NCI-H510A treated with DMSO at 0.1 percent for 48 hours (cell line): ENCODE measurements around the gene KLHL18.
"Not testable (repeated sequence)": the region's sequence is repeated elsewhere in the genome, so short reads cannot be mapped to it uniquely, and the experiment has no call there.

Source experiments
- DNase-seq: peaks from one replicate; lab custom pipeline; 2025; lab: John Stamatoyannopoulos, UW

Gene KLHL18

GRCh38 chr3:47282424-47283192 is at the start of gene KLHL18, which contains the start of gene KIF9:
Gene KLHL18, plus strand, starts transcription at chr3:47282944. Its CDS starts 22 bp downstream, at chr3:47282966.
Gene KIF9, minus strand, starts transcription at chr3:47282799. Its CDS starts 5,425 bp downstream, at chr3:47277374.
- DNase-seq = peak; percentile 88

- no peak for DNase-seq
Measured at GRCh38 chr3:47238017-47238416, 44.7 kb upstream of the KLHL18 start.

DNA sequence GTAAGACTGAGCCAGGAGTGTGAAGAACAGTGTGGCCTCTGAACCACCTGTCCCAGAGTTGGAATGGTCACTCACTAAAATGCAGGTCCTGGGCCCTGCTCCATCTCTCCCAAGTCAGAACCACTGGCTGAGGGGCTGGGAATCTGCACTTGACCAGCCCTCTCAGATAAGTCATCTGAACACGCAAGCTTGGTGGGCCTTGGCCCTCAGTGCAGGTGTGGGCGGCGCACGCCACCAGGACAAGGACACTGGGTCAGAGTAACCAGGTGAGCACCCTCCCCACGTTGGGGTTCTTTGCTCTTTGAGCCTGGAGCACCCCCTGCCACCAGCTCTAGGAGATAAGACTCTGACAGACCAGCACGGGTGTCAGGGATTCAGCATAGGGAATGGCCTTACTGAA is 42.8 kb upstream of the KLHL18 start:
- no peak for DNase-seq

GRCh38 chr3:47243419-47244147 is 39.2 kb upstream of the KLHL18 start:
- DNase-seq = no peak

DNA sequence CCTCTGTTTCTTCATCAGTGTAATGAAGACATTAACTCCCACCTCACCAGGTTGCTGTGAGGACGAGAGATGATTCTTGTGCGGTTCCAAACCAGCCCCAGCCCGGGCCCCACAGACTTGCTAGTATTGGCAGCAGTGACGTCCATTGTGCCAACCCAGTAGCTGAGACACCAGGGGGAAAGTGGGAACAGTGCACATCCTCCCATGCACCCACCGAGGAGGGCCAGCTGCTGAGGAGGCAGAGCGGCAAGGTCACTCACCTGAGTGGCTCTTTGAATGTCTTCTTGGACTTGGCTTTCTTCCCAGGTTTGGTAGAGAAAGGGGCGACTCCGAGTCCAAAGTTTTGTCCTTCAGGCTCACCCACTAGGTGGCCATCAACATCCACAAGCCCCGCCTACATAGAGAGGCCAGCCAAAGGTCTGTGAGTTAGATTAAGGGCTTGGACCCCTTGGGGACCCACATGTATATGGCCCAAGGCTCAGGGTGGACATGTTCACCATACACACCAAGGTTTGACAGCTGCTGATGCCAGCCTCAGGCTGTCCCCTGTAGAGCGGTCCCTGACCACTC is 38.1 kb upstream of the KLHL18 start:
- DNase-seq = no peak

- DNase-seq = no peak
Measured at GRCh38 chr3:47245271-47245670, 37.5 kb upstream of the KLHL18 start.

DNA sequence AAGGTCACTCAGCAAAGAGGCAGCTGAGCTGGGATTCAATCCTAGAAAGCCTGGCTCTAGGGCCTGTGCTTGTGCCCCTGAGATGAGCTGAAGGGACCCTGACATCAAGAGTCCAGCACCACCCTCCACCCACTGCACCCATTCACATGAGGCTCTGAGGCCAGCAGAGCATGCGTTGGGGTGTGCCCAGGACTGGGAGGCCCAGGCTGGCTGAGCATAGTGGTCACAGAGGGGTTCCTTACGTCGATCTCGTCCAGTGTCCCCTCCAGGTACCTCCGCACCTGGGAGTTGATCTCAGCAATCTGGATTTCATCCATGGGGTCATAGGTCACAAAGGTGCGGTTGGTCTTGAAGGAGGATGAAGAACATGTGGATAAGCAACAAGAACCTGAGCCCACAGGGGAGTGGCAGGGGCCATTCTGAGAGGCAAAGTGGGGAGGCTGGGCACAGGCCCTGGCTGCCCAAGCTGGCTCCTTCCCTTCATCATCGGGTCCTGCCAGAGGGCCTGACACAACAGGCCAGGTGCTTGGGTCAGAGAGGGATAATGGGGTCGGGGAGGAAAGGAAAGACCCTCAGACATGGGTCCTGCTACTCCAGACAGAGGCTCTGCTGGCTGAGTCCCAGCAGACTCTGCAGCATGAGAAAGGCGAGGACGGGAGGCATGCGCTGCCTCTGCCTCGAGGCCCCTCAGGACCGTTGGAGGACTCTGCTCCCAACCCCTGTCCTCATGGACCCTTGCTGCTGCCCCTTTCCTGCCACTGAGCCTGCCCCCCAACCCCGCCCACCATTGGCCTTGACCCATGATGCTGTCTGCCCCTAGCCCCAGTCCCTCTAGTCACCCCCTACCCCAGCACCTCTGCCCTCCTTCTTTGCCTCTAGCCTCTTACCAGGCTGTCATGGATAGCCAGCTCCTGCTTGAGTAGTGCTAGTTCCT is 35.3 kb upstream of the KLHL18 start:
- DNase-seq = no peak

DNA sequence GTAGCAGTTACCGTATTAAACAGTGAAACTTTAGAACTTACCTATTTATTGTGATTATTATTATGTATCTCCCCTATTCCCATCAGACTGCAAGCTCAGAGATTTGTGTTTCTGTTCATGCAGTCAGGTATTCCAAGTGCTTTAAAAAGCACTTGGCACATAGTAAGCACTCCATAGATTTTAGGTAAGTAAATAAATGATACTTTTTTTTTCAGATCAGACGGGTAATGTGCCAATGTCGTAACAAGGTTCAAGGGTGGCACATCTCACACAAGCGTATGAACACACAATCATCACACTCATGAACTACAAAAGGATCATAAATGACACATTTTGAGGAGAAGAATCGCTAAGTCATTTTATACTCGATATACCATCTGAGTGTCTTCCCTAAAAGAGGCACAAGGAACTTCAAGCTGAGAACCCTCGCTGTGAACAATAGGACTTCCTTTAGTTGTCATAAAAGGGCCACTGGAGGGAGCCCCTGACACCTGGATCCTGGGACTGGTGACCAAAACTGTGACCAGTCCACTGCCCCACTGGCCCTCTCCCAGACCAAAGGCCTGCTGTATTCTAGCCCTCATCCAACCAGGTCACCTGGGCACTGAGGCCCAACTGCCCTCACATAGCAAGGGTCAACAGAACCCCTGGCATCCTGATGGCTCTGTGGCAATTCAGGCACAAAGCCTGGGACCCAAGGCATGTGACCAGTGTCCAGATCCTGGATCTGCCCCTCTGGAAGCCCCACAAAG is 32.3 kb upstream of the KLHL18 start:
- peak; percentile 4 for DNase-seq

DNA sequence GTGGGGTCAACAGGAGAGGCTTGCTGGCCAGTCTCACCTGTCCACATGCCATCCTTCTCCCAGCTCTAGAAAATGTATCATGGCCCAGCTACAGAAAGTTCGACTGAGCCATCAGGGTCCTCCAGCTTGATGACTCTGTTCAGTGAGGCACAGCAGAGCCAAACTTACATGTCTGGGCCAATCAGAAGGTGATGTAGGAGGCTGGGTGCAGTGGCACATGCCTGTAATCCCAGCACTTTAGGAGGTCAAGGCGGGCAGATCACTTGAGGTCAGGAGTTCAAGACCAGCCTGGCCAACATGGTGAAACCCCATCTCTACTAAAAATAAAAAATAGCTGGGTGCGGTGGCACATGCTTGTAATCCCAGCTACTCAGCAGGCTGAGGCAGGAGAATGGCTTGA is 31.7 kb upstream of the KLHL18 start:
- DNase-seq = not testable (repeated sequence)

- no peak for DNase-seq
Measured at GRCh38 chr3:47251689-47252088, 31.1 kb upstream of the KLHL18 start.

GRCh38 chr3:47256331-47256730 is 26.4 kb upstream of the KLHL18 start:
- not testable (repeated sequence) for DNase-seq

GRCh38 chr3:47259114-47259513 is 23.6 kb upstream of the KLHL18 start:
- DNase-seq = no peak

- no peak for DNase-seq
Measured at GRCh38 chr3:47260605-47261004, 22.1 kb upstream of the KLHL18 start.

- DNase-seq = no peak
Measured at GRCh38 chr3:47261301-47261700, 21.4 kb upstream of the KLHL18 start.

DNA sequence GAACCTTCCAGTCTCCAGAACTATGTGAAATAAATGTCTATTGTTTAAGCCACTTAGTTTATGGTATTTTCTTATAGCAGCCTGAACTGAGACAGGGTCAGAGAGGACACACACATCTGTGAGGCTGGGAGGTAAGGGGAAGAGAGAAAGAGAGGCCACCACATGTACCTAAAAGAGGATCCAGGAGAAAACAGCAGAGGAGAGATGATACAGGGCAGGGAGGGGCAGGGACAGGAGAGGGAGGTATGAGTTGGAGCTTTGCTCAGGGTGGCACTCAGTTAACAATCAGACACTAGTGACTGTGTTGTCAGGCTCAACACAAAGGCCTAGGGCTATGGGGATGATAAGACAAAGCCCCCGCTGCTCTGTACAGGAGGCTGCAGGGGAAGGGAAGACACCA is 17.7 kb upstream of the KLHL18 start:
- DNase-seq = no peak

DNA sequence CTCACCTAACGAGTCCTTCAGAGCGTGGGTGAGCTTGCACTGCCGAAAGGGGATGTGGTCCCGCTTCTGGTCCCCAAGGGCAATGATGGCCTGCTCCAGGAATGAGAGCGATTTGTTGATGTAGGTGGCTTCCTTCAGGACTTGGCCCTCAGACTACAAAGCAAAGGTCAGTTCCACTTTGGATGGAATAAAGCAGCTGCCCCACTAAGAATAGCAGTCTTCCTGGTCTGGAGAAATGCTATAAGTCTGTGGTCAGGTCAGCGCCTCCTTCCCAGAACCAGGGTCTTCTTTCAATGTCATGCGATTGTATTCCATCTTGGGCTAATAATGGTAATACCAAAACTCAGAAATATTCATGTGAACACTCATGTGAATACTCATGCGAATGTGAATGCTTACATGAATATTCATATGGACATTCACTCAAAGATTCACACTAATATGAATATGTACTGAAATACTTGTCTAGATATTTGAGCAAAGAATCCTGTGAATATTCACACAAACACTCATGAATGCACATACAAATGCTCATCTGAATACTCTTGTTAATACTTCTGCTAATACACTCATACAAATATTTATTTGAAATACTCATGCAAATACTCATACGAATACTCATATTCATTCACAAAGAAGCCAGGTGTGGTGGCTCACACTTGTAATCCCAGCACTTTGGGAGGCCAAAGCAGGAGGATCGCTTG is 16.9 kb upstream of the KLHL18 start:
- no peak for DNase-seq

DNA sequence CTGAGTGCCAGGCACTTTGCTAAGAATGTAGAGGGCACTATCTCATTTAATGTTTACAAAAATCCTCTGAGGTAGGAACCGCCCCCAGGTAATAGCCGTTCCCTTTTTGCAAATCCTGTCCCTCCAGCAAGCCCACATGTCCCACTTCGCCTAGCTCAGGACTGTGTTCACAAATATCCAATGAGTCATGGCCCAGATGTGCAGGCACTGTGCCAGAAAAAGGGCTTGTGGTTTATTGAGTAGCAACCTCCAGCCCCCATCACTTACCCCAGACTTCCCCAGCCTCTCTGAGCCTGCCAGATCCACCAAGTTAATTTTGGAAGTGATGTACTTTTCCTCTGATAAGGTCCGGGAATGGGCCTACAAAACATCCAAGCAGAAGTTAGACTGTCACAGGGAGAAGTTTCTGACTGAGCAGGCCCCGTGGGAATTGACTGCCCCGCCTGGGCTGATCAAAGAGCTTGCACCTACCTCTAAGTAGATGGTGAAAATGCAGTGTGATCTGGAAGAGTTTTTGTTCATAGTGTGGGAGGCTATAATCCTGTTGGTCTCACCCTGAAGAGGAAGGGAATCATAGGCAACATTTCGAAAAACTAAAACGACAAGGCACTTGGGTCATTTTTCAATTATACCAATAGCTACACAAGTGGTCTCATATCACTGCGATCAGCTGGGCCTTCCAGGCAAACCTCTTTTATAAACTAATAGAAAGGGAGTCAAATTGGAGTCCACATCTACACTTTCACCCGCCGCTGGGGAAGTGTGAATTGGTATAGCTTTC is 15.8 kb upstream of the KLHL18 start:
- DNase-seq = no peak

DNA sequence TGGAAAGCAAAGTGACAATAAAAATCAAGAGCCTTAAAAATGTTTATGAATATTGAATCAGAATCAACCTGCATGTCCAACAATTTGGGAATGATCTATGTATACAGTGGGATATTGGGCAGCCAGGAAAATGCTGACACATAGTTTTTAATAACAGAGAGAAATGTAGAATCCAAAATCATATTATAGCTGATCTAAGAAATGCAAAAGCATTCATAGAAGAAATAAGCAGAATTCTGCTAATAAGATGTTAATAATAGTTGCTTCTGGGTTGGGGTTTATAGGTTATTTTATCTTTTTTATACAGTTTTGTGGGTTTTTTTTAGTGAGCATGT is 15.3 kb upstream of the KLHL18 start:
- DNase-seq = no peak

- DNase-seq = no peak
Measured at GRCh38 chr3:47270526-47270925, 12.2 kb upstream of the KLHL18 start.

DNA sequence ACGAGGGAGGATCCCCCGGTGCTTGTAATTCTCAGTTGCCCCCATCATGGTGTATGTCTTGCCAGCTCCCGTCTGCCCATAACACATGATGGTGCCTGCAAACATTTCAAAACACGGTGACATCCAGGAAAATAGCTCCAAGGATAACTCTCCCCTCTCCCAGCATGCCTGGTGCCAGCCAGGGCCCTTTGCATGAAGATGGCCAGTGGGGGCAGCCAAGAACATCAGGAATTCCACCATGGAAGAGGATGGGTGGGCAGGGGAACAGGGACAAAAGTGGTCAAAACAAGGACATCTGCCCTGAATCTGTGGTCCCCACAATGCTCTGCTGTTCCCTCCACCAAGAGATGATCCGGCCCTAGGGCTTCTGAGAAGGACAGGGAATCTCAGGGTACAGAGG is 9.2 kb upstream of the KLHL18 start:
- no peak for DNase-seq
